PFSK-1 (cell line): Measurements from ENCODE around the gene SPIN1.

Experiments
- FOXP2 ChIP-seq: optimal IDR thresholded peaks from 2 replicates; pipeline ENCODE3; 2011; ENCODE audit warnings: borderline replicate concordance, control low read depth, inconsistent platforms; ENCODE audit not compliant: insufficient read depth; ENCODE audit errors: extremely low read length, extremely low read depth
- POLR2AphosphoS5 ChIP-seq: IDR thresholded peaks from 2 replicates; pipeline ENCODE4 v1.6.1; 2012; ENCODE audit warnings: low read depth, mild to moderate bottlenecking, control low read depth, low read length, moderate library complexity
- SIN3A ChIP-seq: IDR thresholded peaks from 2 replicates; pipeline ENCODE4 v1.6.1; 2012; ENCODE audit warnings: mild to moderate bottlenecking, low read length, moderate library complexity, borderline replicate concordance; ENCODE audit not compliant: insufficient read depth
- TAF1 ChIP-seq: IDR thresholded peaks from 2 replicates; pipeline ENCODE4 v1.6.1; 2012; ENCODE audit warnings: low read length, control low read depth, borderline replicate concordance; ENCODE audit not compliant: insufficient read depth
- TF ChIP-seq, protein P1 (sequence below), 2 experiments: IDR thresholded peaks; 2 replicates each; pipeline versions ENCODE4 v1.6.1 to v1.8.0; 2011 to 2012; ENCODE audit warnings: low read depth in 2 of 2, low read length in 2 of 2, control low read depth in 1 of 2, inconsistent platforms in 1 of 2, mild to moderate bottlenecking in 1 of 2, moderate library complexity in 1 of 2; ENCODE audit not compliant: insufficient read depth in 1 of 2

SPIN1 gene

GRCh38 chr9:88523056-88523455 is 134.8 kb downstream of the SPIN1 start:
- TF ChIP-seq POLR2AphosphoS5 (no peak), TAF1 (no peak), FOXP2 (no peak), SIN3A (no peak)
- TF ChIP-seq, protein P1, sequence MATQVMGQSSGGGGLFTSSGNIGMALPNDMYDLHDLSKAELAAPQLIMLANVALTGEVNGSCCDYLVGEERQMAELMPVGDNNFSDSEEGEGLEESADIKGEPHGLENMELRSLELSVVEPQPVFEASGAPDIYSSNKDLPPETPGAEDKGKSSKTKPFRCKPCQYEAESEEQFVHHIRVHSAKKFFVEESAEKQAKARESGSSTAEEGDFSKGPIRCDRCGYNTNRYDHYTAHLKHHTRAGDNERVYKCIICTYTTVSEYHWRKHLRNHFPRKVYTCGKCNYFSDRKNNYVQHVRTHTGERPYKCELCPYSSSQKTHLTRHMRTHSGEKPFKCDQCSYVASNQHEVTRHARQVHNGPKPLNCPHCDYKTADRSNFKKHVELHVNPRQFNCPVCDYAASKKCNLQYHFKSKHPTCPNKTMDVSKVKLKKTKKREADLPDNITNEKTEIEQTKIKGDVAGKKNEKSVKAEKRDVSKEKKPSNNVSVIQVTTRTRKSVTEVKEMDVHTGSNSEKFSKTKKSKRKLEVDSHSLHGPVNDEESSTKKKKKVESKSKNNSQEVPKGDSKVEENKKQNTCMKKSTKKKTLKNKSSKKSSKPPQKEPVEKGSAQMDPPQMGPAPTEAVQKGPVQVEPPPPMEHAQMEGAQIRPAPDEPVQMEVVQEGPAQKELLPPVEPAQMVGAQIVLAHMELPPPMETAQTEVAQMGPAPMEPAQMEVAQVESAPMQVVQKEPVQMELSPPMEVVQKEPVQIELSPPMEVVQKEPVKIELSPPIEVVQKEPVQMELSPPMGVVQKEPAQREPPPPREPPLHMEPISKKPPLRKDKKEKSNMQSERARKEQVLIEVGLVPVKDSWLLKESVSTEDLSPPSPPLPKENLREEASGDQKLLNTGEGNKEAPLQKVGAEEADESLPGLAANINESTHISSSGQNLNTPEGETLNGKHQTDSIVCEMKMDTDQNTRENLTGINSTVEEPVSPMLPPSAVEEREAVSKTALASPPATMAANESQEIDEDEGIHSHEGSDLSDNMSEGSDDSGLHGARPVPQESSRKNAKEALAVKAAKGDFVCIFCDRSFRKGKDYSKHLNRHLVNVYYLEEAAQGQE (IDR thresholded peaks at IDR 0.05; ENCODE audit: insufficient read depth in 1 of 2, low read depth in 2 of 2, low read length in 2 of 2), result no peak

GRCh38 chr9:88524911-88525310 is 136.7 kb downstream of the SPIN1 start:
- TF ChIP-seq POLR2AphosphoS5, result no peak

- no peak for TF ChIP-seq FOXP2
- TF ChIP-seq, protein P1 (IDR thresholded peaks at IDR 0.05; ENCODE audit: insufficient read depth in 1 of 2, low read depth in 2 of 2, low read length in 2 of 2), result no peak
- no peak for TF ChIP-seq SIN3A
- TF ChIP-seq TAF1, result no peak
- no peak for TF ChIP-seq POLR2AphosphoS5
Measured at GRCh38 chr9:88527618-88528017, 139.4 kb downstream of the SPIN1 start.
